GM18909 (cell line): Measurements from ENCODE around the gene PLD2.

Experiments
- ATAC-seq: cut with Tn5 transposase; IDR thresholded peaks from one replicate; pipeline ENCODE4 v1.9.1; 2021; ENCODE audit warnings: mild to moderate bottlenecking; ENCODE audit not compliant: unreplicated experiment, poor library complexity

PLD2 gene

GRCh38 chr17:4833178-4833940, 26.4 kb downstream of the PLD2 start, which contains the start of gene MINK1:
TSS of gene MINK1 (plus strand) at chr17:4833340. CDS start at chr17:4833584, 244 bp downstream.
- ATAC-seq = peak; percentile 91

DNA sequence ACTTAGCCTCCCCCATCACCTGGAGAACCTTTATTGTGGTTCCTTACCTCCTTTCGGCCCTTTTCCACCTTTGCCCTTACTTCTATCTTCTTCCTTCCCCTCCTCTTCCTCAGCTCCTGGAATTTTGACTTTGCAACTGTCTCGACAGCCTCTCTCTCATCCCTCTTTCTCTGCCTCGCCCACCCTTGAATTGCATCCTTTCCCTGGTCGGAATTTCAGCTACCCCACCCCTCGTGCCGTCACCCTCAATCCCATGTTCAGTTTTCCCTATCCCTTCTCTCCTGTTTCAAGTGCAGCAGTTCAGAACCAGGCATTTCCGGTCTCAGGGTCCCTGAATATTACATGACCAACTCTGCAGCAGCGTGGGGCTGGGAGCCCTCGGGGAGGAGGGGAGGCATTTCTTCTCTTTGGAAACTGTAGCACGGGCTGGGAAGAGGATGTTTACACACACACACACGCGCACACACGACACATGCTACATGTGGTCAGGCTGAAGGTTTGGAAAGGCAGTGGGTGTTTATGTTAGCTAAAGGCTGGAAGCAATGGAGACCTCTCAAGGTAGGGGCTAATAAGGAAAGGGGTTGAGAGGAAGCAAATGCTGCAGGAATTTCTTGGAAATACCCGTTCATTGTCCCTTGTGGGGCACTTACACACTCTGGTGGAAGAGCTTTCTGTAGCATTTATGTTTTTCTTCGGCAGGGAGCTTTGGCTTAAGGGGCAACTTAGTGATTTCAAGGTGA, 27.2 kb downstream of the PLD2 start:
- ATAC-seq = no peak

DNA sequence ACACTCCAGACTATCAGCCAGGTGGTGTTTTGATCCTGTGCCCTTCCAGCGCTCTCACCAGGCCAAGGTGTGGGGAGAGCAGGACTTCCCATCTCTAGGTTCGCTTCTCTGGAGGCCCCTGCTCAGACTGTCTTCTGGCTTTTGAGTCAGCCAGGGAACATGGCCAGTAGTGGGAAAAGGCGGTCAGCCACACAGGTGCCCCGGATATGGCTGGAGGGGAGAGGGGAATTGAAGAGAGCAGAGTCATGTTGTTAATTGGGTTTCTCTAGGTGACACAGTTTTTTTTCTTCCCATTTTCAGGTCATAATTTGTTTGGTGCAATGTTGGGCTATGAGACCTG, 27.7 kb downstream of the PLD2 start:
- ATAC-seq = no peak

DNA sequence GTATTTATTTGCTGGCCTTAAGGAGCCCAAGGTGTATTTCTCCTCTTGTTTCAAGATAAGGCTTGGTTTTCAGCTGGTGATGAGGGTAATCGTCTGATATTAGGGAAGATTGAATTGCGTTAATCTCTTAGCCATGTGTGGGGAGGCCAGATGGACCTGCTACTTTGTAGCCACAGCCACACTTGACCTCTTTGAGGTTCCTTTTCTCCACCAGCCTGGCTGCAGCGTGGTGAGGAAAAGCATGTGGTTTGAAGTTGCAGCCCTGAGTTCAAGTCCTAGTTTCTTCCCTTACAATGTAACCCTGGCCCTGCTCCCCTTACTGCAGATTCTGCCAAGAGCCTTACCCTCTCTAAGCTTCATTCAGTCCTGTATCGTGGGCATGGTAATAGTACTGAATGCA, 29.3 kb downstream of the PLD2 start:
- no peak for ATAC-seq

DNA sequence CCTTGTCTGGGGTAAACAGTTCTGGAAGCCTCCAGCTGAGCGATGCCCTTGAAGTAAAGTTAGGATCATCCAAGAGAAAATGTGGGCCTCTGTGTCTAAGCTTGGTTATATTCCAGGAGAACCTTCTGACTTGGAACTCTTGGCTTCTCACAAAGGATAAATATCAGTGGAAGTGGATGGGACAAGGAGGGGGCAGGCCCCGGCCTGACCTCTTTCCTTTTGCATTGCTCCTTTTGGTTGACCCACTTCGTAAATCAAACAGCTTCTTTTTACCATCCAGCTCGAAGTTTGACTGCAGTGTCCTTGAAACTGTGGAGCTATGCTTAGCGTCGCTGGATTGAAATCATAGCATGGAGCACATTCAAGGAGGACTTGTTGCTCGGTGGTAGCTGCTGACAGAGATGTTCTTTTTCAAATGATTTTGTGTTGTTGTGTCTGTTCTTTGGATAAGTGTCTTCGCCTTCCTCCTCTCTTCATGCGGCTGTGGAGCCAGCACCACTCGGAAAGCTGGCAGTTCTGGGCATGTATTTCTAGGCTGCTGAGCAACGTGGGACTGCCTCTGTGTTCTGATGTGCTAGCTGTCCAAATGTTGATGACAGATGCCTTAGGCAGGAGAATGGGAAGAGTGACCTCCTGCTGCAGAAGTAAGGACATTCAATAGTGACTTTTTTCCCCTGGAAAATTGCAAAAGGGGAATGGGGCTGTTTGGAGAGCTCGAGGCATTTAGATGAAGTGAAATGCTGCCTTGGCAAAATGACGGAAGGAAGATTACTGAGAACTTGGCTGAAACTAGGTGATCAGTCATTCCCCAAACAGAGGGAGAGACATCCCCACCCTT, 30.7 kb downstream of the PLD2 start:
- ATAC-seq = no peak

GRCh38 chr17:4838309-4838785, 31.4 kb downstream of the PLD2 start:
- ATAC-seq = no peak

DNA sequence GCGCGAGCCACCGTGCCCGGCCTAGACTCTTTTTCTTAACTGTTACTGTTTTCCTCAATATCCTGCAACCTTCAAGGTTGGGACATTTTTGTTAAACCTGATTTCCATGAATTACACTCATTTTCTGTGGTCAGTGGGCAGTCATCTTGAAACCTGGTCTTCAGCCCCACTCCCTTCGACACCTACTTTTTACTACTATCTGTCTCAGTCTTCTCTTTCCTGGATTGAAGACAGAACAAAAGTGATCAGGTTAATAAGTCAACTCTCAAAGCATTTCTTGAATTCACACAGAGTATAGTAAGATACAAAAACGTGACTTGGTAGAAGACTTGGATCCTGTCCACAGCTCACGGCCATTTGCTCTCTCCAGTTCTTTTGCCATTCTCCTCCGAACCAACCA, 32.3 kb downstream of the PLD2 start:
- ATAC-seq = no peak

DNA sequence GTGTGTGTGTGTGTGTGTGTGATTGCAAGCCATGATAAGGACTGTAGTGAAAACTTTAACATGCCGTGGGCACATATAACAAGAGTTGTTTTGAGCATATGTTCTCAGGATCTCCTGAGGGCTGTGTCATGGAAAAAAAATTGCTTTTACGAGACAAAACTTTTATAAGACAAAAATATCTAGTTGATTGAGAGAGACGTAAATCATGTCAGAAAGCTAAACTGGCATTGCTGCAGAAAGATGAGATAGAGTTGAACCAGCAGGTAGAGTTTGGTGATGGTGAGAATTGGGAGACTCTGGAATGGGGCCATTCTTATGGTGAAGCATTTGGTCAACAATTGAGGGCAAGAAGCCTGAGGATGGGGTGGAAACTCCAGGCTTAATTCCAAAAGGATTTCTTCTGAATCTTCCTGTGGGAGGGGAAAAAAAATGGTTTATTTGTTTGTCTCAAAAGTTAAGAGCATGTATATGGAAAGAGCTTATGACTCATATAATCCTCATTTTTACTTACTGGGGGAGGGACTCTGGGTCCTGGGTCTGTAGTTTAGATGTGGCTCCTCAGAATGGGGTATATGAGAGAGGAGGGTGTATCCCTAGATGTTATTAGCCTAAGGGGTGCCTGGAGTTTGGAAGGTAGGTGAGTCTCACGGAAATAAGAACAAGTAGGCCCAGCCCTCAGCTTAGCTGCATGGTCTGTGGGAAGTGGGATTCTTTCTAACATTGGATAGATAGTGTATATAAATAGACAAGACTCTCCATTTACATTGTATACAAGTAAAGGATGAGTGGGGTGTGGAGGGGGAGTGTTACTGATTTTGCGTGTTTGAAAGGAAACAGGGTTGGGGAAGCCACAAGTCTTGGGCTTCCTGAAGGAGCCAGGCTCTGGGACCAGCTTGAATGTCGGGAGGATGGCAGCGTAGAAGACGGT, 33.3 kb downstream of the PLD2 start:
- no peak for ATAC-seq

DNA sequence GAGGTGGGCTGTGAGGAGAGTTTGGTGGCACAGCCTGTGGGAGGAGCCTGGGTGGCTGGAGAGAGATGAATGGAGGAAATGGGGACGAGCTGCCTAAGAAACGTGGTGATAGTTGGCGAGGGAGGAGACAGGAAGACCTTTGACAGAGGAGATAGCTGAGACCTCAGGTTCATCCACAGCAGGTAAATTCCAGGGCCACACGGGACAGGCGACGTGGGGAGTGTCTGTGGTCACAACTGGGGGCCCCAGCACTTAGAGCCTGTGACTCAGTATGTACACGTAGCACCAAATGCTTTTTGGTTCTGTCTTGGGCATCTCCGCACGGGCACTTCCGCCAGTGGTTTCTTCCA, 33.9 kb downstream of the PLD2 start:
- ATAC-seq = no peak

DNA sequence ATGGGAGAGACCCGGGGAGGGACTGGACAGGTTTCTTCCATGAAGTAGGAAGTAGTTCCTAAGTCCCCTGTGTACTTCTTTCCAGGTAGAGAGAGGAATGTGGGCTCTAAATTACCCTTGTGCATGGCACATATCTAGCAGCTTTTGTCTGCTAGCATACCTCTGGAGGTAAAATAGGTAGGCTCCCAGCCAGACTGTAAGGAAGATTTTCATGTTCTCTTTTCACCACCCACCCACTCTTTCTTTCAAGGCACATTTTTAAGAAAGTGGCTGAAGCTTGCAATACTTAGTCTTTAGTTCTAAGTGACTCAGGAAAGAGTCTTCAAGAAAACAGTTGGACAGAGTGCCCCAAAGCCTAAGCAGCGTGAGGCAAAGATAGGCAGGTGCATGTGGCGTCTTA, 35.4 kb downstream of the PLD2 start:
- no peak for ATAC-seq

- no peak for ATAC-seq
These were observed 36.5 kb downstream of the PLD2 start for GRCh38 chr17:4843321-4844000.

GRCh38 chr17:4845118-4845517, 38.2 kb downstream of the PLD2 start:
- no peak for ATAC-seq

GRCh38 chr17:4846635-4847390, 39.9 kb downstream of the PLD2 start:
- ATAC-seq = no peak

DNA sequence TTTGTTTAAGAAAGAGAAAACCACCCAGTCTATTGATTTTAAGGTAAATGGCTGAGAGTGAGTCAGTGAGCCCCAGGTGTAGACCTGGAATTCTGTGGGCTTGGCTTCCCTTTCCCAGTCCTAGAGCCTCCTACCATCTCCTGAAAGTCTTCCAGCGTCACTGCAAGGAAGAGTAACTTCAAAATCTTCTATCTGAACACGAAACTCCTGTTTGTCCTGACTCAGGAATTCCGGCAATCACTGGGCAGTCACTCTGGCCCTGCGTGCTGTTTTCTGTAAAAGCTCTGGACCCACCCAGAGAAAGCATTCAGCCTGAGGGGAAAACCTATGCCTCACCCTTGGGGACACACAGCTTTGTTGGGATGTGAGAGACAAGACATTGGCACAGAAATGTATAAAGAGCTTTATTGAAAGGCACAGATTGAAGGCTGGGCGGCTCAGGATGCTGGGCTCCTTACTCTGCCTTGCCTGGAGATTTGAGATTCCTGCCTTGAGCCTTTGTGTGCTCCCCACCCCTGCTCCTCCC, 42.1 kb downstream of the PLD2 start:
- ATAC-seq = no peak

GRCh38 chr17:4850246-4850645, 43.3 kb downstream of the PLD2 start:
- no peak for ATAC-seq

DNA sequence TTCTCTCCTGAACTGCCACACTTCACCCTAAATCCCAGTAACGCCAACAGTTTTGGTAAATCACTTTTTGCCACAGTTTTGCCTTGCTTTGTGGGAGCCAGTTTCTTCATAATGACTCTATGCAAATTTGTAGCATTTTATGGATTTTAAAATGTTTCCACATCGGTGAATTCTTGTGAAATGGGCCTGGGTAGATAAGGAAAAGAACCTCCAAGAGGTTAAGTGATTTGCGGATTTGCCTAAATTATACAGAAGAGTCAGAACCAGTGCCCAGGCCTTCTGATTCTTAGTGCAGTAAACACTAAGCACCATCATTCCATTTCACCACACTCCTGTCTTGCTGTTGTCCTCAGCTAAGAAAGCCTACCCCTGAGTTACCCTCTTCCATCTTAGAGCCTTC, 44.1 kb downstream of the PLD2 start:
- ATAC-seq = no peak

GRCh38 chr17:4852567-4853207, 45.7 kb downstream of the PLD2 start:
- ATAC-seq = no peak

GRCh38 chr17:4853208-4853671, 46.3 kb downstream of the PLD2 start:
- no peak for ATAC-seq
